HG03159 (cell line): ENCODE data around the gene PPM1L.
"Not testable (repeated sequence)": the region's sequence is repeated elsewhere in the genome, so short reads cannot be mapped to it uniquely, and the experiment has no call there.

Source experiments
- ATAC-seq: cut with Tn5 transposase; IDR thresholded peaks from one replicate; pipeline ENCODE4 v1.9.1; 2021; ENCODE audit warnings: mild to moderate bottlenecking, moderate library complexity; ENCODE audit not compliant: unreplicated experiment

The PPM1L gene

DNA sequence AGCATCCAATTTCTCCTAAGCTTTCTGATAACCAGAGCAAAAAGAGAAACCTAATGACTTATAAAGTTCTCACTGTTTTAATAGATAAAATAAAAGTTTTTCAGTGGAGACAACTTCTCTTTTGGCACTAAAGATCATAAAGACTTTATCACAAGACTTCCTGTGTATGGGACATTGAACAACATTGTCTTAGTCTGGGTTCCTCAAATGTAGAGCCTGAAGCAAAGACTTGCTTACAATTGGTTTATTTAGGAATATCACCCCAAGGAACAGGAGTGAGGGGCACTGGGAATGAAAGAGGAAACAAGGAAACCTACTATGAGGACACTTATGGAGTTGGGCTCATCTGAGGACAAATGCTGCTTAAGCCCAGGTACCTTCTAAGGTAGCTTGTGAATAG is 221.7 kb downstream of the PPM1L start:
- no peak for ATAC-seq

DNA sequence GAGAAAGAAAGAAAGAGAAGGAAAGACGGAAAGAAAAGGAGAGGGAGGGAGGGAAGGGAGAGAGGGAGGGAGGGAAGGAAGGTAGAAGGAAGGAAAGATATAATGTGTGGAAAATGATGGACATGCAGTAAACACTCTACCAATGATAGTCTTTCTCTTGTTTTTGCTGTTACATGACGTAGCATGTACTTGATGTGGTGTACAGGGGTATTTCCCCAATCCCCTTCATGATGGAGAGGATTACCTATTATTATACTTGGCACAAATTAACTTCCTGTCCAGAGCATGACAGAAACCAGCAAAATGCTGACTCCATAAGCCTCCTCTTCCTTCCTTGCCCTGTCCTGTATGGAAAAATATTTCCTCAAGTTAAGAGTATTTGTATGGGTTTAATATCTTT is 224.7 kb downstream of the PPM1L start:
- peak; percentile 81 for ATAC-seq

DNA sequence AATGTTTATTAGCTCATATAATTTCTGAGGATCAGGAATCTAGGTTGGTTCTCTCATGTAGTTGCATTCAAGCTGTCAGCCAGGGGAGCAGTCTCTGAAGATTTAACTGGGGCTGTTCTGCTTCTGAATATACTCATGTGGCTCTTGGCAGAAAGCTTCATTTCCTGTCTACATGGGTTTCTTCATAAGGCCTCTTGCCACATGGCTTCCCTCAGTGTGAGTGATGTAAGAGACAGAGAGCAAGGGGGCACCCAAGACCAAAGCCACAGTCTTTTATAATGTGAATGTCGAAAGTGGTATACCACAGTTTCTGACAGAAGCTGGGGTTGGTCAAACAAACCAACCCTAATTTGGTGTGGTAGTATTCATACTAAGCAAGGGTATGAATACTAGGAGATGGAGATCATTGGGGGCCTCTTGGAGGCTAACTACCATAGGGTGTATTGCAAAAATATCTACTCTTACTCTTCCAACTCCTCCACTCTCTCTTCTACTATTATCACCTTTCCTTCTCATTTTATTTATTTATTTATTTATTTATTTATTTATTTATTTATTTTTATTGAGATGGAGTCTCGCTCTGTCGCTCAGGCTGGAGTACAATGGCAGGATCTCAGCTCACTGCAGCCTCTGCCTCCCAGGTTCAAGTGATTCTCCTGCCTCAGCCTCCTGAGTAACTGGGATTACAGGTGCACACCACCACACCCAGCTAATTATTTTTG is 225.3 kb downstream of the PPM1L start:
- ATAC-seq, result peak; percentile 83

DNA sequence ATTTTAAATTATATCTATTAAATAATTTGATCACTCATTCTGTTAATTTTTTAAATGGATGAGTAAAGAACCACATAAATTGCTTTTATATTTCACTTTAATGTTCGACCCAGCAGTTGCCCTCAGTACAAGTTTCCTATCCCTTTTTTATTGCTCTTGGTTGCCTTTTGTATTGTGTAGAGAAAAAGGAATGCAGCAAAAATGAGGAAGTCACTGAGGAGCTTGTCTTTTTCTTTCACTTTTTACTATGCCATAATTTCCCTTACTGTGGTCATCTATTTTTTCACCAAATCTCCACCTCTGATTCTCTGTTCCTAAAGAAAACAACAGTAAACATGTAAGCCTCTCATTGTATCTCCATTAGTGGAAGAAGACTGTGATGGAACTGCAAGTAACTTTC is 226.5 kb downstream of the PPM1L start:
- ATAC-seq, result no peak

DNA sequence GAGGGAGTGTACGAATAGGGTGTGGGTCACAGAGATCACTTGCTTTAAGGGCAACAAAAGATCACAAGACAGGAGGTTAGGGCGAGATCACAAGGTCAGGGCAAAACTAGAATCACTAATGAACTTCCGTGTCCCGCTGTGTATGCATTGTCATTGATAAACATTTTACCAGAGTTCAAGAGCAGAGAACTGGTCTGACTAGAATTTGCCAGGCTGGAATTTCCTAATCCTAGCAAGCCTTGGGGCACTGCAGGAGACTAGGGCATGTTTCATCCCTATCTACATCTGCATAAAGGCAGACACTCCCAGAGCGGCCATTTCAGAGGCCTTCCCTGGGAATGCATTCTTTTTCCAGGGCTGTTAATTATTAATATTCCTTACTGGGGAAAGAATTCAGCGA is 227.9 kb downstream of the PPM1L start:
- not testable (repeated sequence) for ATAC-seq

DNA sequence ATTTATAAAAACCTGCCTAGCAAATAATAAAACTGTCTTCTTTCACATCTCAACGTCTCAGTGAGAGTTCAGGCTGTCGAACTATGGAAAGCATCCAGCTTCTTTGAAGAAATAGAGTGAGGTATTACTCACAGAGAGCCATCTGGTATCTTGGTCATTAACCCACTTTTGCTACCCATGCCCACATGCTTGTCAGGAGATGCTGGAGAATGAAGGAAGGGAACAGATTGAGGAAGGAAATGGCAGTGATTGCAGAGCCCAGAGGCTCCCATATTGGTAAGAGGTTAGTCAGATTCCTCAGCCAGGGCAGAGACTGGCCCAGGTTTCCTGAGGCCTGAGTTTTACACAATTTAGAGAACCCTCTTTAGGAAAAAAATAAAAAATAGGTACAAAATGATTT is 230.0 kb downstream of the PPM1L start:
- no peak for ATAC-seq

DNA sequence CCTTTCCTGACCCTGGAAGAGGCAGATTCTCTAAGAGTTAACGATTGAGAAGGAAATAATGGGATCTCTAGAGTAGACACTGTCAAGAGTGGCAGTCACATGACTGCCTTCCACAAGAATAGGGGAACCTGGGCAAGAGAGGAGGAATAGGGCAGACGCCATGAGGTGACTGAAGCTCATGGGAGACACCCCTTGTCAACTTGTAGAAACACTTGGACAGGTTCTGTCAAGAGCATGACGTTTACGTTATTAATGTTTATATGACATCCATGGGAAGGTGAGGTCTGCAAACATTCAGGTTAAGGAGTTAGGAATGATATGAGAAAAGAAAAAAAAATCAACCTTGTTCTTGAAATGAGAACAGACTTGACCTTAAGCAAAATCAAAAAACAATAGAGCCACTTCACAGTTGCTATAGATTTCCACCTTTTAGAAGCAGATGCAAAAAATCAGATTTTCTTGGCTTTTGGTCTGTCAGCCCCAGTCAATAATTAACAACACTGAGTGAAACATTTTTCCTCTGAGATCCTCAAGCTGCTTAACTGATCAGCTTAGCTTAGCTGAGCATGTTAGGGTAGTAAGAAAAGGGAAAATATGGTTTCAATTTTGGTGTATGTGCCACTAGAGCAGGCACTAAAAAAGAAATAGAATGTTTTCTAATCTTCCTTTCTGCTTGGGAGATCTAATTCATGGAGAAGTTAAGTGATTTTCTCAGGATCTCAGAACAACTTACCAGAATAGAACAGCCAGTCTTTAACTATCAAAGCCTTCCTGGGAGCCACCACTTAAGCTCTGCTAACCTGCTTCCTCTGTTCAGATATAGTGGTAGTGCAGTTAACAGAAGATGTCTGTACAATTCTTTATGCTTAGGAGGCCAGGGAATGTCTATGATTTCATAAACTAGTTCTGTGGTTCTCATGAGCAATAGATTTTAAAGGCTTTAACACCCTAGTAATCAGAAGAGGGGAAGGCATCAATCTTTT is 232.2 kb downstream of the PPM1L start:
- ATAC-seq, result no peak

DNA sequence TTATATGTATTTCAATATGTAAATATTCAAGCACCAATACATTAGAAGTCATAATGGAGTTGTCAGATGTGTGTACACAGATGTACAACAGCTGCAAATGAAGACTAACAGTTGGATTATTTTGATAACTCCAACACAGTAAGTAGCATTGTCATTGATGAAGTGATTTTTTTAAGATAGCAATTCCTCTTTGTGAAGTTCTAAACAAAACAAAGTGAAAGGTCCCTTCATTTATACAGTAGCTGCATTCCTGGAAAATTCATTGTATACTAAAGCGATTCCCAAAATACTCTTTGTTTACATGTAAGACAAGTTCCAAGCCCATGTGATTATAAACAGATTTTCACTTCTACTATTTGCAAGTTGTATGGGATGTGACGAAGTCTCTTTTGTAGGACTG is 234.4 kb downstream of the PPM1L start:
- ATAC-seq, result no peak

DNA sequence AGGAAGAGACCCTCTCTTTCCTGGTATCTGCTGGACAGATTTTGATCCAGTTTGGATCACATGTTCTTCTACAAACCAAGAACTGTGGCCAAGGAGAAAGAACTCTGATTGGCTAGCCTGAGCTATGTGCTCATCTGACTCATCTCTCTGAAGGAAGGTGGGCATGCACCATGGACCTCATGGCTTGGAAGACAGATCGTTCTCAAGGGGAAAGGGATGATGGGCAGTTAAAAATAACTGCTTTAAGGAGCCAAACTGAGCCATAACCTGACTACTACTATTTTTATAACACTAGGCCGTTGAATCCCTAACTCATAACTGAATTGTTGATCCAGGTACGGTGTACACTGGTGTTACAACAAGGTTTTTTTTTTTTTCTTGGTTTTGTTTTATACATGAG is 236.7 kb downstream of the PPM1L start:
- no peak for ATAC-seq

DNA sequence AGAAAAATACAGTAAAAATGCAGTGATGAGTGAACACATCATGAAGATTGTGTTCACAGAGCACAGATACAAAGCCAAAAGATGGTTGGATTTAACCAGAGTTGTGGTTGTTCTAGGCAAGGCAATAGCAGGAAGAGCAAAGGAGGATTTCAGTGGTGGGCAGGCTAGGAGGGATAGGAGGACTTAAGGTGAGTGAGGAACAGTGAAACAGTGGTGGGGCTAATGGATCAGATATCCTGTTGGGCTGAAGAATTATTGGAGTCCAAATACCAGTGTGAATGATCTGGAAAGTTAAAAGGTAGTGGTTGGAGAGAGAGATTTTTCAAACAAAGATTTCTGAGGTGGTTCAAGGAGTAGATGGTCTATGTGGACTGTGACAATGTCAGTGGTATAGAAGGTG is 240.8 kb downstream of the PPM1L start:
- no peak for ATAC-seq

DNA sequence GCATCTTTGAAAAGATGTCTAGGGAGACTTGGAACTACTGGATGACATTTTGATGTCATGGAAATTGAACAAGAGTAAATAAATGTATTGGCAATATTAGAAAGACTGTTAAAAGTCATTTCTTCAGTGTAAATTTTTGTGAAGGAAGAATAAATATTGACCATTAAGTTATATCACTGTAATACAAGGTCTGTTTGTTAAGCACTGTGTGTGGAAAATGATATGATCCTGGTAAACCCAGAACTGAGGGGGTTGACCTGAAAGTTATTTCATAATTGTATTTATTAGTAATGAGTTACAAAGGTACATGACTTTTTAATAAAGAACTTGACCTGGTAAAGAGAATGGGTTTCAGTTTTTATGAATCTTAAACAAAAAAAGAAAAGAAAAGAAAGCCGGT is 242.6 kb downstream of the PPM1L start:
- no peak for ATAC-seq

DNA sequence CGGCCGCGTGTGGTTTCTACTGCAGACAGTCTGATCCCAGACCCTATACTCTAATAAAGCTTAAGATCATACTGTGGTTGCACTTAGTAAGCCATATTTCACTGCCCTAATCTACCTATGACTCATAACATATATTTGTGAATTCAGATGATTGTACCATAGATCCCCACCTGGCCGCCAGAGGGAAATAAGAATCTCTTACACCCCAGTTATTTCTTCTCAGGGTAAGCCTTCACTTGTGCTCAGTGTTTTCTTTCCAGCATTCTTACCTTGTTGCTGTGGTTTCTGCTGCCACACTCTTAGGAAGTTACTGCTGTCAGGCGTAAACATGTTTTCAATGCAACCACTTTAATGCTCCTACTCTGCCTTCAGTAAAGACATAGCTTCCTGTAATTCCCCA is 243.2 kb downstream of the PPM1L start:
- ATAC-seq, result no peak

DNA sequence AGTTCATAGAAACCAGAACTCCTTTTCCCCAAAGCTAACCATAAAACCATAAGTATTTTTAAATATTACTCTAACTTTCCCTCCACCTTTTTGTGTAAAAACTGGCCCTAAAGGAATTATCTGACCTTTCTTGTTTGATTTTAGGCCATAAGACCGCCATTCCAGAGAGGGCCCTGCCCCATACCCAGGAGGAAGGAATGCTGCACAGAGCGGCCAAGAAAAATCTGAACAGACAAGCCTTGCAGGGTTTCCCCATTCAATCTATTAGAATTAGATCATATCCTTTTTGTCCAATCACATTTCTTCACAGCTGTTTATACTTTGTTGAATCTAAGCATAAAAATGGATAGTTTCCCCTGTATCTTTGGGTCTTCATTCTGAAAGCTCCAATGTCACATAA is 252.1 kb downstream of the PPM1L start:
- no peak for ATAC-seq

DNA sequence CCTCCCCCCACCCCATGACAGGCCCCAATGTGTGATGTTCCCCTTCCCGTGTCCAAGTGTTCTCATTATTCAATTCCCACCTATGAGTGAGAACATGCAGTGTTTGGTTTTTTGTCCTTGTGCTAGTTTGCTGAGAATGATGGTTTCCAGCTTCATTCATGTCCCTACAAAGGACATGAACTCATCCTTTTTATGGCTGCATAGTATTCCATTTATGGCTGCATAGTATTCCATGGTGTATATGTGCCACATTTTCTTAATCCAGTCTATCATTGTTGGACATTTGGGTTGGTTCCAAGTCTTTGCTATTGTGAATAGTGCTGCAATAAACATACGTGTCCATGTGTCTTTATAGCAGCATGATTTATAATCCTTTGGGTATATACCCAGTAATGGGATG is 254.1 kb downstream of the PPM1L start:
- not testable (repeated sequence) for ATAC-seq

DNA sequence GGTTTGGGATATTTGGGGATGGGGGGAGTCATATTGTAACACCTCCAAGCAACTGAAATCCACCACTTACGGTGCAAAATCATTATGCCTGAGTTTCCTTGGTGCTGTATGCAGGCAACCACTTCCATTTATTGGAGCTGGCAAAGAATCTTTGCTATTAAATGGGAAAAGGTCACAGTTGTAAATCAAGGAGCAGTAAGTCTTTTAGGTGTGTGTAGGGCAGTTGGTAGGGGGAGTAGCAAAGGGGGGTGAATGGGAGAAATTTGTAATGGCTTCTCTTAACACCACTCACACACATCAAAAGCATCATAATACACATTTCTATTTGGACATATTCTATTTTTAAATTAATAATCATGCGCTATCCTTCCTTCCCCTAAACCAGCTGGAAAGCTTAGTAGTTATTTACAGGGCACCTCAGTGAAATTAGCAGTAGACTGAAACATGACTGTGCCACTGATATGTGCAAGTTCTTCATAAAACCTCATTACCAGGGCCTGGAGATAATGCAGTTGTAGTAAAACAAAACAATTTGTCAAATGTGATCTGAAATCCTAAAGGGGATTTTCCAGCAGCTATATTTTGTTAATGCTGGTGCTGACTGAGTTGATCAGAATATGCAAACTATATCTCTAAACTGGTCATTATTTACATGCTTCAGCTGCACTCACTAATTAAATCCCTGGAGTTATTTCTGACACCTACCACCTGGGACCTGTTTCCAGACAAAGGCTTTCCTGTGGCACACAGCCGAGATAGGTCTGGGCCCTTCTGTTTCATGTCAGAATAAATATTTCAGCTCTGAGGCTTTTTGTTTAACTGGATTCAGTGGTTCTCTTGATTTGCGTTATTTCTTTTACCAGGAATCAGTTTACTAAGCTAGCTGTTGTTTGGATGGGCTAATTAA is 259.1 kb downstream of the PPM1L start:
- no peak for ATAC-seq

DNA sequence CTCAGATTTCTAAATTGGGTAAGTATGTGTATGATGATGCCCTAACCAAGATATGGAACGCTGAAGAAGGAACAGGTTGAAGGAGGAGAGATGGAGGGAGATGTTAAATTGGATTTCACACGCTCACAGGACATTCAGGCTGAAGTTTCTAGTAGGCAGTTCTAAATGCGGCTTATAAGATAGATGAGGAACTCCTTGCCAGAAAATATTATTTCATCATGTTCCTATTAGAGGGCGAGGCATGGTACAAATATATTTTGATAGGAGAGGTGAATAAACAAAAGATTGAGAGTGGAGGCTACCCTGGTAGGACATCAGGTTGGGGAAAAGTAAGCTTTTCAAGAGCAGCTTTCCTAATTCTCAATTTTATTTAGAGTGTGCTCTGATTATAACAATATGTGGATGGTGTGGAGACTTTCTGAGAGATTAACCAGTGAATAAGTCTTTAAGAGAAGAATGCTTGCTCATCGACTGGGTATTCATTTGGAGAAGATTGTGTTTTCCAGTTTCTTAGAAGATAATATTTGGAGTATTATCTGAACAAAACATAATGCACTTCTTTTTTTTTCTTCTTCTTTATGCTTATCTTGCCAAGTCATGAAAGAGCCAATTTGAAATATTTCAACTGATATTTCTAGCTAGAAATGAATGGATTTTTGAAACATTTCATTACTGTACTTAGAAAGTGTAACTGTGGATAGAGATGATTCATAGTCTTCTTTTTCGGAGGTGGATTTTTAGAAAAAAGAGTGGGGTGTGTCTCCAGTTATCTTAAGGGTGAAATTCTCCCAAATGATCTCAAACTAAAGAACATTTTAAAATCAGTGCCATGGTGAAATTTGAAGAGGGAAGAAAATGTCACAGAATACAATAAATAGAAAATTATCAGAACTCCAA is 260.6 kb downstream of the PPM1L start:
- ATAC-seq, result no peak

DNA sequence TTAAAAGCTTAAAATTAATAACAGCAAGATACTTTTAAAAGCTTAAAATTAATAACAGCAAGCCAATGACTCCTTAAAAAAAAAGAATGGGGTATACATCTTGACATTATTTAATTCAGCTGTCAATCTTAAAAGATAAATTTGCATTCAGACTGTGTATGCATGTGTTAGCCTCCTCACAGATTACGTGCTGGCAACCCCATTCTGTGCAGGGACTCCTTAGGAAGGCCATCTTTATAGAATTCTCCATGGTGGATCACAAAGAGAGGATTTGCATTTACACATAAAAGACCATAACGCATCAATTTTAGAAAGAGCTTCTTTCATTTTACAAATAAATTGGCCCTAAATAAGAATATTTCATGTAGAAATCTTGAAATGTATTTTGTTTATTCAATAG is 261.9 kb downstream of the PPM1L start:
- no peak for ATAC-seq

DNA sequence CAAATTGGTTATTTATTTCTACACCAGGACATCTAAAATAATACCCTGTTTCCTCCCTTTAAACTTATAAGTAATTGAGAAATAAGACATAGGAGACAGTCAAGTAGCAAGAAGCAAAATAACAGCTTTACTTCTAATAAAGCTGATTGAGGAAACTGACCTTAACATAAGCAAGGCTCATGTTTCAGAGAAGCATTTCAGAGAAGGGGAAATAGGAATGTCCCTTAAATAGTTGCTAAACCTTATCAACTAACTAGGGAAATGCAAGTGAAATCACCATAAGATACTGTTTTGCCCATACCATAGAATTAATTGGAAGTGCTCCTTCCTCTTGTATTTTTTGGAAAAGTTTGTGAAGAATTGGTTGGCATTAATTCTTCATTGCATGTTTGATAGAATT is 264.2 kb downstream of the PPM1L start:
- ATAC-seq, result no peak

DNA sequence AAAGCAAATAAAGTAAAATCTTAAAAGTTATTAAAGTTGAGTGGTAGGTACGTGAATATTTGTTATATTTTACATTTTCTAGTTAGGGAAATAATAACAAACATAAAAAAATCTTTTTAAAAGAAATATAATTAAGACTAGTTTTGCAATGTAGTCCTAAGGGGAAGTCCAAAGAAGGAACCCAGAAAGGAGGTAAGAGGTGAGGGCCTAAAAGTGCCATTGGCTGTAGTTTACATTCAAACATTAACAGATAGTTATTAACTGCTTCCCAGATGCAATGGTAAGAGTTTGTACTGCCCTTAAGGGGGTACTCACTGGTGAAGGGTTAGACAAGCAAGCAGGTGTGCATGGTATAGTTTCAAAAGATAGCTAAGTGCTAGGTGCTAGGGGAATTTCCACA is 269.9 kb downstream of the PPM1L start:
- ATAC-seq, result no peak
